DOHH2 (cell line): ENCODE data around the gene SNX22.

Experiments
- H3F3A ChIP-seq: fragments of 200-600 bp; sonication (generic), shearing (Covaris generic); 2 replicates; pipeline ENCODE4 v1.6.0; 2016; ENCODE audit warnings: antibody characterized with exemption, mild to moderate bottlenecking; ENCODE audit not compliant: control insufficient read depth, insufficient read depth
- H3K27ac ChIP-seq: fragments of 200-600 bp; sonication (generic); 2 replicates; pipeline ENCODE4 v1.5.1; 2014; ENCODE audit warnings: low read depth, mild to moderate bottlenecking, low read length, moderate library complexity
- H3K27me3 ChIP-seq: fragments of 200-600 bp; sonication (generic); 2 replicates; pipeline ENCODE4 v1.6.1; 2014; ENCODE audit warnings: mild to moderate bottlenecking, low read length, mixed read lengths; ENCODE audit not compliant: control insufficient read depth
- H3K36me3 ChIP-seq: fragments of 200-600 bp; sonication (generic); 2 replicates; pipeline ENCODE4 v1.6.1; 2014; ENCODE audit warnings: mild to moderate bottlenecking, low read length, moderate library complexity, mixed read lengths; ENCODE audit not compliant: control insufficient read depth
- H3K4me1 ChIP-seq: fragments of 200-600 bp; sonication (generic); 2 replicates; pipeline ENCODE4 v1.6.1; 2014; ENCODE audit warnings: mild to moderate bottlenecking, low read length, mixed read lengths; ENCODE audit not compliant: control insufficient read depth
- H3K4me2 ChIP-seq: fragments of 200-600 bp; sonication (generic); 2 replicates; pipeline ENCODE4 v1.6.0; 2014; ENCODE audit warnings: mild to moderate bottlenecking, low read length, moderate library complexity
- H3K4me3 ChIP-seq: fragments of 200-600 bp; sonication (generic); 2 replicates; pipeline ENCODE4 v1.5.1; 2014; ENCODE audit warnings: mild to moderate bottlenecking, low read length, mixed read lengths
- H3K79me2 ChIP-seq: fragments of 200-600 bp; sonication (generic); 2 replicates; pipeline ENCODE4 v1.6.1; 2014; ENCODE audit warnings: mild to moderate bottlenecking, low read length, mixed read lengths; ENCODE audit not compliant: control insufficient read depth
- H3K9me2 ChIP-seq: fragments of 200-600 bp; sonication (generic); replicated peaks from 2 replicates; pipeline ENCODE4 v1.6.1; 2014; ENCODE audit warnings: mild to moderate bottlenecking, low read length, mixed read lengths; ENCODE audit not compliant: control insufficient read depth
- H3K9me3 ChIP-seq: fragments of 200-600 bp; sonication (generic); 2 replicates; pipeline ENCODE4 v1.6.1; 2014; ENCODE audit warnings: antibody characterized with exemption, low read length, mixed read lengths; ENCODE audit not compliant: control insufficient read depth, insufficient read depth
- H4K20me1 ChIP-seq: fragments of 200-600 bp; sonication (generic); 2 replicates; pipeline ENCODE4 v1.6.0; 2014; ENCODE audit warnings: low read depth, mild to moderate bottlenecking, antibody characterized with exemption, low read length, moderate library complexity; ENCODE audit not compliant: control insufficient read depth, insufficient read depth
- EZH2phosphoT487 ChIP-seq: fragments of 200-600 bp; sonication (generic); IDR thresholded peaks from 2 replicates; pipeline ENCODE4 v1.6.1; 2017; ENCODE audit warnings: borderline replicate concordance, mild to moderate bottlenecking, antibody characterized with exemption, low read length, moderate library complexity, mixed read lengths
- TF ChIP-seq, protein P1 (sequence below): fragments of 200-600 bp; sonication (generic); IDR thresholded peaks from one replicate; pipeline ENCODE4 v1.5.1; 2014; ENCODE audit warnings: antibody characterized with exemption, mild to moderate bottlenecking, low read depth, low read length; ENCODE audit not compliant: poor library complexity, severe bottlenecking

SNX22 gene

GRCh38 chr15:64127521-64128270 is 23.8 kb upstream of the SNX22 start:
- Histone ChIP-seq H3K9me2 (no peaks in the 10 kb centered on the region), H4K20me1 (no peaks in the 10 kb centered on the region), H3F3A (no peaks in the 10 kb centered on the region), H3K4me2 (no peak overlapping the region), H3K9me3 (no peaks in the 10 kb centered on the region), H3K79me2 (no peaks in the 10 kb centered on the region), H3K4me1 (no peaks in the 10 kb centered on the region), H3K27me3 (no peaks in the 10 kb centered on the region), H3K27ac (no peak overlapping the region), H3K36me3 (peaks cover 77% of the 10 kb centered on the region), H3K4me3 (no peak overlapping the region)
- TF ChIP-seq, protein P1, sequence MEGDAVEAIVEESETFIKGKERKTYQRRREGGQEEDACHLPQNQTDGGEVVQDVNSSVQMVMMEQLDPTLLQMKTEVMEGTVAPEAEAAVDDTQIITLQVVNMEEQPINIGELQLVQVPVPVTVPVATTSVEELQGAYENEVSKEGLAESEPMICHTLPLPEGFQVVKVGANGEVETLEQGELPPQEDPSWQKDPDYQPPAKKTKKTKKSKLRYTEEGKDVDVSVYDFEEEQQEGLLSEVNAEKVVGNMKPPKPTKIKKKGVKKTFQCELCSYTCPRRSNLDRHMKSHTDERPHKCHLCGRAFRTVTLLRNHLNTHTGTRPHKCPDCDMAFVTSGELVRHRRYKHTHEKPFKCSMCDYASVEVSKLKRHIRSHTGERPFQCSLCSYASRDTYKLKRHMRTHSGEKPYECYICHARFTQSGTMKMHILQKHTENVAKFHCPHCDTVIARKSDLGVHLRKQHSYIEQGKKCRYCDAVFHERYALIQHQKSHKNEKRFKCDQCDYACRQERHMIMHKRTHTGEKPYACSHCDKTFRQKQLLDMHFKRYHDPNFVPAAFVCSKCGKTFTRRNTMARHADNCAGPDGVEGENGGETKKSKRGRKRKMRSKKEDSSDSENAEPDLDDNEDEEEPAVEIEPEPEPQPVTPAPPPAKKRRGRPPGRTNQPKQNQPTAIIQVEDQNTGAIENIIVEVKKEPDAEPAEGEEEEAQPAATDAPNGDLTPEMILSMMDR: no peak
- TF ChIP-seq EZH2phosphoT487: no peak

DNA sequence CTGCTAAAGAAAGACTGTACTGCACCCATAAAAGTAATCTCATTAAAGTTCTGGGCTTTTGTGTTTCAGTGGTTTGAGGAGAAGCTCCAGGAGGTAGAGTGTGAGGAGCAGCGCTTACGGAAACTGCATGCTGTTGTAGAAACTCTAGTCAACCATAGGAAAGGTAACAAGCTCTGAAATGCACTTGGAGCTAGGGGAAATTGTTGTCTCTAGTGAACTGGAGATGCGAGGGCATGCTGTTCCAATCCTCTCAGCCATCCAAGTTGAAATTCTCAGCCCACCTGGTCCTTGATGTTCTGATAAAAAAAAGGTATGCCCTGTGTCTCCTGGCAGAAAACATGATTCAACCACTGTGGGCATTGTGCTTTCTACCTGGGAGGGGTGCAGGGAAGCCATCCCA is 21.4 kb upstream of the SNX22 start:
- H3K36me3 ChIP-seq: peaks cover 77% of the 10 kb centered on the region

GRCh38 chr15:64131547-64131946 is 20.0 kb upstream of the SNX22 start:
- TF ChIP-seq, protein P1: no peak
- TF ChIP-seq EZH2phosphoT487: no peak
- Histone ChIP-seq H3F3A (no peaks in the 10 kb centered on the region), H3K4me2 (no peak overlapping the region), H3K9me3 (no peaks in the 10 kb centered on the region), H3K27ac (no peak overlapping the region), H3K36me3 (peaks cover 82% of the 10 kb centered on the region), H3K27me3 (no peaks in the 10 kb centered on the region), H3K4me1 (no peaks in the 10 kb centered on the region), H3K4me3 (no peak overlapping the region), H3K9me2 (no peaks in the 10 kb centered on the region), H3K79me2 (no peaks in the 10 kb centered on the region), H4K20me1 (no peaks in the 10 kb centered on the region)

More for the DNA sequence above, 21.4 kb upstream of the SNX22 start:
- H3K27ac ChIP-seq: no peak overlapping the region
- no peaks in the 10 kb centered on the region for H3K27me3 ChIP-seq
- no peaks in the 10 kb centered on the region for H3K79me2 ChIP-seq
- no peaks in the 10 kb centered on the region for H3K9me2 ChIP-seq
- no peaks in the 10 kb centered on the region for H3K4me1 ChIP-seq
- H3K9me3 ChIP-seq: no peaks in the 10 kb centered on the region
- no peak overlapping the region for H3K4me2 ChIP-seq
- H3F3A ChIP-seq: no peaks in the 10 kb centered on the region
- H3K4me3 ChIP-seq: no peak overlapping the region
- no peaks in the 10 kb centered on the region for H4K20me1 ChIP-seq
- no peak for TF ChIP-seq EZH2phosphoT487
- TF ChIP-seq, protein P1: no peak

- H3K27ac ChIP-seq: no peak overlapping the region
- no peaks in the 10 kb centered on the region for H3F3A ChIP-seq
- no peaks in the 10 kb centered on the region for H4K20me1 ChIP-seq
- no peak overlapping the region for H3K4me2 ChIP-seq
- no peak overlapping the region for H3K4me3 ChIP-seq
- no peak for TF ChIP-seq EZH2phosphoT487
- TF ChIP-seq, protein P1: no peak
- no peaks in the 10 kb centered on the region for H3K4me1 ChIP-seq
- peaks cover 83% of the 10 kb centered on the region for H3K36me3 ChIP-seq
- H3K79me2 ChIP-seq: no peaks in the 10 kb centered on the region
- H3K9me3 ChIP-seq: no peaks in the 10 kb centered on the region
- no peaks in the 10 kb centered on the region for H3K27me3 ChIP-seq
- no peaks in the 10 kb centered on the region for H3K9me2 ChIP-seq
Measured at GRCh38 chr15:64132217-64132616, 19.3 kb upstream of the SNX22 start.
